HG02970 (cell line): ENCODE measurements around the gene LMF1.
"Not testable (repeated sequence)": the region's sequence is repeated elsewhere in the genome, so short reads cannot be mapped to it uniquely, and the experiment has no call there.

Source experiments
- ATAC-seq: cut with Tn5 transposase; IDR thresholded peaks from one replicate; pipeline ENCODE4 v1.9.1; 2021; ENCODE audit warnings: mild to moderate bottlenecking, moderate library complexity, moderate number of reproducible peaks; ENCODE audit not compliant: unreplicated experiment, low FRiP score

The LMF1 gene

DNA sequence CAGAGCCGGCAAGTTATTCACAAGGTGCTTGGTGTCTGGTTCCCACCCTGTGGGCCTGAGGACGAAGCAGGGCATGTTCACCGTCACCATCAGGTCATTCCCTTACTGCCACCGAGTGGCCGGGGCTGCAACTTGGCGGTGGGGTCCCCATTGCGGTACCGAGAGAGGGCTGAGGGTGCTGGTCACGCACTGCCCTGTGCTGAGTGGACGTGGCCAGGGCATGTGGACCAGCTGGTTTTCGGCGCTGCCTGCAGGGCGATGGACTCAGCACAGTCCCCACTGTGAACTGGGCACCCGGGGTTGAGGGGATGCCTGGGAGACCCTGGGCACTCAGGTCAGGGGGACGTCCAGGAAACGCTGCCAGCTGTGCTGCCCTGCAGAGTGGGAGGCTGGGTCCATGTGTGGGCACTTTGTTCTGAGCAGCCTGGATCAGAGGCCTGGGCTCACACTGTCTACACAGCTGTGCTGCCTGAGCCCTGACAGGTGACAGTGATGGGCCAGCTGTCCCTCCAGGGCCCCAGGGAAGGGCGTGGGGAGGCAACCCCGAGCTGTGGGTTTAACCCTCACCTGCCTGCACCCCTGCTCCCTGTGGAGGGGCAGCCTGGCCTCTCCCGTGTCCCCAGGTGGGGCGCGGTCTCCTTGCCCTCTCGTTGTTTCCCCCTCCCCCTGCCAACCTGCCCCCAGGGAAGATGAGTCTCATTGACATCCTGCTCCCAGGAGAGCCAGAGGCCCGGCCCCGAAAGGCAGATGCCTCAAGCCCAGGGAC lies 131.0 kb downstream of the LMF1 start:
- no peak for ATAC-seq

- ATAC-seq = no peak
Measured at GRCh38 chr16:838741-839140, 132.0 kb downstream of the LMF1 start.

DNA sequence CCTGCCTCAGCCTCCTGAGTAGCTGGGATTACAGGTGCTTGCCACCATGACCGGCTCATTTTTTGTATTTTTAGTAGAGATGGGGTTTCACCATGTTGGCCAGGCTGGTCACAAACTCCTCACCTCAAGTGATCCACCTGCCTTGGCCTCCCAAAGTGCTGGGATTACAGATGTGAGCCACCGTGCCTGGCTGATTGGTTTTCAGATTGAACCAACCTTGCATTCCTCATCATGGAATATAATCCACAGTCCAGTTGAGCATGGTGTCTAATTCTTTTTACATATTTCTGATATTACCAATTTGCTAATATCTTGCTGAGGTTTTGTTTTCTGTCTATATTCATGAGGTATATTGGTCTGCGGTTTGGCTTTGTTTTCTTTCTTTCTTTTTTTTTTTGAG lies 134.0 kb downstream of the LMF1 start:
- ATAC-seq = not testable (repeated sequence)

- ATAC-seq = no peak
Measured at GRCh38 chr16:836221-836620, 134.6 kb downstream of the LMF1 start.

GRCh38 chr16:835373-835772 lies 135.4 kb downstream of the LMF1 start:
- ATAC-seq = no peak

DNA sequence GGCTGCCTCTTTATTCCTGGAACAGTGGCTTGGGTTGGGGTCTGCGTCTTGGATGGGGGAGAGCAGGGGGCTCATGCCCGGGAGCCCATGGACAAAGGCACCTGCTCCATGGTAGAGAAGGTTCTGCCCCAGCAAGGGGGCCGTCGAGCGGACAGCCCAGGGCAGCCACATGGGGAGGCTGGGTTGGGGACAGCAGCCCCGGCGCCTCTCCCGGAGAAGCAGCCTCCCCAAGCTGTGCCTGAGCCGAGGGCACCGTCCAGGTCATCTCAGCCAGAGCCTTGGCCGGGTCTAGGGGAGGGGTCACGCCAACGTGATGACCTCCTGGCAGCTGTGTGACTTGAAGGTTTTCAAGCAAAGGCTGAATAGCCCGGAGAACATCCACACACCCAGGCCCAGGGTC lies 137.4 kb downstream of the LMF1 start:
- no peak for ATAC-seq

- no peak for ATAC-seq
Measured at GRCh38 chr16:832652-833336, 138.0 kb downstream of the LMF1 start.

DNA sequence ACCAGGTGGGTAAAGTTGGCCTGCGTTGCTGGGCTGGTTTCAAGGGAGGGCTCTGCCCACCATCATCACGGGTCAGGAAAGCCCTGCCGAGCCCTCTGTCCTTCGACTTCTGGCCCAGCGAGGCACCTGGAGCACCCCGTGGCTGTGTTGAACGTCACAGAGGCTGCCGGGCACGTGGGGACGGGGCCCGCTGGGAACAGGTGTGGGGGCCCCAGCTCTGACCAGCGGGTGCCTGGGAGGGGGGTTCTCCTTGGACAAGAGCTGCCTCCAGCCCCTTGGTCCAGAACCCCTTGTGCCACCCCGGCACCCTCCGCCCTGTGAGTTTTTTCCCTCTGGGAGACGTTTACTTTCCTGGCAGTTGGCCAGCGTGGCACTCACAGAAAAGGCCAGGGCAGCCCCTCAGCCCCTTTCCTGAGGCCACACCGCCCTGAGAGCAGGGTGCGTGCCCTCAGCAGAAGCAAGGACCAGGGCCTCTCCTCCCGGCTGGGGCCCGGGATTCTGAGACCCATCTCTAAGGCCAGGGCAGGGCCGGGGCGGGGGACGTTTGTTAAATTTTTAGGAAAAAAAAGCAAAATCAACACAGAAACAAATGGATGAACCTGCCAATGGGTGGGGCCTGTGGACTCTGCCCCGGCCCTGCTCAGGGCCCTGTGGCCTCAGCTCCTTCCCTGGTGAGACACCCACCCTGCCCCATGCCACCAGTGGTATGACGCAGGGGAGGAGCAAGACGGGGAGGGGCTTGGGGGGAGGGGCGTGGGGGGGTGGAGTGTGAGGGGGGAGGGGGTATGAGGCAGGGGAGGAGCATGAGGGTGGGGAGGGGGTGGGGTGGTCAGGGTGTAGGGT lies 139.0 kb downstream of the LMF1 start:
- ATAC-seq = no peak

DNA sequence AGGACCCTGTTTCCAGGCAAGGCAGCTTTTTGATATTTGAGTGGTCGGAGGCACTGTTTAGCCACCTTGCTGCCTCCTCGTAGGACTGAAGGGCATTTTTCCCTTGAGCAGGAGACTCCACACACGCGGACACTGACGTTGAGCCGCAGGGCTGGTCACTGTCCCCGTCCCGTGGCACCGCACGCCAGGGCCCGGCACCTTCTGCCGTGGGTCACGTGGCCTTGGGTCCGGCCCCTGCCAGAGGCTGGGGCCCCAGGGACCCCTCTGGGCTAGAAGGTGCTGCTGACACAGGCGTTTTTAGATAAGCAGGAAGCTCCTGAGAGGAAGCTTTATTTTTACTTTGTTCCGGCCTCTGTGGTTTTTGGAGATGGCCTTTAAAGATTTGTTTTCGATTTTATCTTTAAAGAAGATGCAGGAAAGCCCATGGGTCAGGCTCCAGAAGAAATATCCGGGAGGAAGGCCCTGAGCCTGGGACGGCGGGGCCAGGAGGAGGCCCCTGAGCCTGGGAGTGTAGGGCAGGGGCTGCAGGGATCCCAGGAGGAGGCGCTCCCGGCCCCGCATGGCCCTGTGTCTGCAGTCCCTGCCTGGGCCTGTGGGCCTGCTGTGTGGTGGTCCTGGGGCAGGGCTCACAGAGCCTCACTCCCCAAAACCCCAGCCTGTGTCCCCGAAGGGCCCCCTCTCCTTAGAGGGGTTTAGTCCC lies 139.8 kb downstream of the LMF1 start:
- ATAC-seq = no peak

- no peak for ATAC-seq
Measured at GRCh38 chr16:830107-830870, 140.5 kb downstream of the LMF1 start.

- ATAC-seq = no peak
Measured at GRCh38 chr16:828891-829290, 141.9 kb downstream of the LMF1 start.

- no peak for ATAC-seq
Measured at GRCh38 chr16:827513-827912, 143.3 kb downstream of the LMF1 start.

DNA sequence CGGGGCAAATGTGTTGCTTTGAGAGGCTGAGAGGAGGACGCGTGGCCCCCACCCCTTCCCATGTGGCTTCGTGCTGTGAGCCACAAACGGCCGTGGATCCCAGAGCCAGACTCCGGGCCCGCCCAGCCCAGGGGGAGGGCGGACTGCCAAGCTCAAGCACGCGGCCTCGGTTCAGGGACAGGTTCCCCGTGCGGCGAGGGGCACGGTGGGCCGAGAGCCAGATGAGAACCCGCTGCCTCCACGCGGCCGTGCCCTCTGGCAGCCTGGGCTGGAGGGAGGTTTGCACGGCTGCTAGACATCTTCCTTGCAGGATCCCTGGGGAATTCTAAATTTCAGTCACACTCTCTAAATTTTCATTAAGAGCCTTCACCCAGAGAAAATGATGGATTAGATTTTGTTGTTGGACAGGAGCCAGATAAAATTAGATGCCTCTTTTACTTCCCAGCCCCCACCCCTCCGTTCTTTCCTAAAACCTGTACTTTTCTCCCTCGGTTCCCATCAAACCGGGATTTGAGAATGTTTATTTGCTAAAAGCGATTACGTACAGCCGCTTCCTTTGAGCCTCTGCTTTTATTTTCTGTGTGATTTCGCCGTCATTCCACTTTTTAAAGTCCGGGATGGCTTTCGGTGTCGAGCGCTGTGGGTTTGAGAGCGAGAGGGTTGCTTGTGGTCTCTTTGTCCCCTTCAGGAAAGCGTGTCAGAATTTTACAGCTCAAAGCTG lies 145.3 kb downstream of the LMF1 start:
- no peak for ATAC-seq

GRCh38 chr16:824601-825000 lies 146.2 kb downstream of the LMF1 start:
- ATAC-seq = no peak

DNA sequence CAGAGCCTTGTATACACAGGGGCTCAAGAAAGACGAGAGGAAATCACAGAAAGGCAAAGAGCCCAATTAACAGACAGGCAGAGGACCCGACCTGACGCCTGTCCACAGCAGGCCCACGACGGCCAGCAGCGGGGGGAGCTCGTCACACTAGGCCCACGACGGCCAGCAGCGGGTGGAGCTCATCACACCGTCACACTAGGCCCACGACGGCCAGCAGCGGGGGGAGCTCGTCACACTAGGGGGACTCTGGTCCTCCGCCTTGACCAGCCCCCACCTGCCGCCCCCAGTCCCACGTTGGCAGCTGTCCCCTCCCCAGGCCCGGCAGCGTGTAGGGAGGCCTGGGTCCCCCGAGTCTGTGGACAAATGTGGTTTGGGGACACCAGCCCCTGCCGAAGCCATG lies 146.6 kb downstream of the LMF1 start:
- ATAC-seq = no peak

DNA sequence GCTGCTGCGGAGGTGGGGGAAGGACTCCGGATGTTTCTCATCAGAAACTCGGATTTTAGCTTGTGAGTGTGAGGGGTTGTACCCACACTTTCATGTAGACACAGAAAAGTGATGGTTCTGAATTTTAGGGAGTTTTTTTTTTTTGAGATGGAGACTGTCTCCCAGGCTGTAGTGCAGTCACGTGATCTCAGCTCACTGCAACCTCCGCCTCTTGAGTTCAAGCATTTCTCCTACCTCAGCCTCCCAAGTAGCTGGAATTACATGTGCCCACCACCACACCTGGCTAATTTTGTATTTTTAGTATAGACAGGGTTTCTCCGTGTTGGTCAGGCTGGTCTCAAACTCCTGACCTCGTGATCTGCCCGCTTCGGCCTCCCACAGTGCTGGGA lies 147.9 kb downstream of the LMF1 start:
- no peak for ATAC-seq

DNA sequence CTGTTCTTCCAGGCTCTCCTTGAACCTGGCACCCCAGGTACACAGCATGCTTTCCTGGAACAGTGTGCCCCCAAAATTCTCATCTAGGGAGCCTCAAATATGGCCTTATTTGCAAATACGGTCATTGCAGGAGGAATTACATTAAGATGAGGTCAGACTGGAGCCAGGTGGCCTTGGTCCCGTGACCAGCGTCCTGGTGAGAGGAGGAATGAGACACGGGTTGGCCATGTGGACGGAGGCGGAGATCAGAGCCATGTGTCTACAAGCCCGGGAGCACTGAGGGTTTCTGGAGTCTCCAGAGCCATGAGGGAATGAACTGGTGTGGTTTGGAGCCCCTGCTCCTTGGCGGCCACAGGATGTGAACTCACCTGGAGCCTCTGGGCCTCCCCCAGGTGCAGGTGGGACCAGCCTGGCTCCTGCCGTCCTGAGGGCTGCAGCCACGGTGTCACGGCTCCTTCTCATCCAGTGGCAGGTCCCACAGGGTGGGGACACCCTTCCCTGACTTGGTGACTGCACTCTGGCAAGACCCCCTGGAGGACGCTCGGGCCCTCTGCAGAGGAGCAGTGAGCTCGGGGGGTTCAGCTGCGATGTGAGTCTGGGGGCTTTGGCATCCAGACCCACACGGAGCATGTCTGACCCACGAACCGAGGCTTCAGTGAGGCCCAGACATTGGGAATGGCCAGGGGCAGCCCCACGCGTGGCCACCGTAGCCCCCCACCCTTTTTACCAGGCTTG lies 148.4 kb downstream of the LMF1 start:
- no peak for ATAC-seq

GRCh38 chr16:821751-822150 lies 149.0 kb downstream of the LMF1 start:
- ATAC-seq = no peak

DNA sequence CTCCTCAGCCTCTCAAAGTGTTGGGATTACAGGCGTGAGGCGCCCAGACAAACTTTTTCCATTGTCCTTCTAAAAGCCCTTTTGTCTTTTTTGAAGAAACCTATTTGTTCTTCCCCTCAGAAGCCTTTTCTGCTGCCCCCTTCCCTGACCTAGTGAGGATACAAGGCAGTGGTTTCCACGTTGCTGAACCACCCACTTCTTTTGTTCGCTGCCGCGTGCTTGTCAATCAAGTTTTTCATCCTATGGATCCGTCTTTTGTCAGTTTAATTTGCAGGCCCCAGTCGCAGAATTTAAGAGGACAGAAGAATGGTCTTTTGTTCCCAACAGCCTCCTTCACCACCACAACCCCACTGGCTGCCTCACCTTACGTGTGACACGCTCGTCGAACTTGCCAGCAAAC lies 150.0 kb downstream of the LMF1 start:
- no peak for ATAC-seq
